IPS DF 6.9 (cell line): ENCODE measurements around the gene CTNNA2.
A peak's percentile ranks its signal among the peaks of the same experiment; 100 is the strongest.

ENCODE experiments used
- DNase-seq: peaks from one replicate; pipeline ENCODE4 v3.0.0-alpha.2; 2013; ENCODE audit warnings: low read depth, low spot score
- H3K27ac ChIP-seq: one replicate; pipeline ENCODE4 v1.5.1; 2013; ENCODE audit warnings: low read length, control low read depth
- H3K27me3 ChIP-seq: 2 replicates; pipeline ENCODE4 v1.6.1; 2013; ENCODE audit warnings: mild to moderate bottlenecking, low read length; ENCODE audit not compliant: control insufficient read depth, insufficient read depth
- H3K36me3 ChIP-seq: 2 replicates; pipeline ENCODE4 v1.6.1; 2013; ENCODE audit warnings: low read length; ENCODE audit not compliant: control insufficient read depth, insufficient read depth
- H3K4me1 ChIP-seq: 2 replicates; pipeline ENCODE4 v1.6.1; 2013; ENCODE audit warnings: low read length; ENCODE audit not compliant: control insufficient read depth, insufficient read depth
- H3K4me3 ChIP-seq: 2 replicates; pipeline ENCODE4 v1.5.1; 2013; ENCODE audit warnings: mild to moderate bottlenecking, low read length
- H3K9me3 ChIP-seq: 2 replicates; pipeline ENCODE4 v1.6.1; 2013; ENCODE audit warnings: low read length, inconsistent platforms; ENCODE audit not compliant: control insufficient read depth, insufficient read depth
- WGBS: extraction: QIAGEN DNeasy Blood & Tissue Kit; methylation state at CpG from one replicate; pipeline ENCODE4 v1.1.7; 2013; ENCODE audit warnings: mixed read lengths, missing lambda C conversion rate; ENCODE audit not compliant: insufficient read length, insufficient coverage; 5-methylcytosine and 5-hydroxymethylcytosine counted together

CTNNA2 gene

GRCh38 chr2:79512442-79513401 is at the start of gene CTNNA2:
CTNNA2 (plus strand) TSS chr2:79513051.
- peaks cover 1% of the 10 kb centered on the region; the same call in 1 of the 2 replicates for H3K27me3 ChIP-seq
- DNase-seq = peak; percentile 68
- H3K27ac ChIP-seq = no peak within 1 kb of the TSS
- H3K36me3 ChIP-seq = no peaks in the 10 kb centered on the region
- peak within 1 kb of the TSS; percentile 89; the same call in 1 of the 2 replicates for H3K4me3 ChIP-seq
- no peaks in the 10 kb centered on the region for H3K9me3 ChIP-seq
- H3K4me1 ChIP-seq = peaks cover 1% of the 10 kb centered on the region; the same call in 1 of the 2 replicates
- 100% methylated on average over 1 of the region's 87 CpGs for WGBS

- Histone ChIP-seq H3K36me3 (no peaks in the 10 kb centered on the region), H3K27ac (no peak overlapping the region), H3K4me1 (no peaks in the 10 kb centered on the region), H3K4me3 (no peak overlapping the region), H3K27me3 (no peaks in the 10 kb centered on the region), H3K9me3 (no peaks in the 10 kb centered on the region)
- WGBS = no CpG with 5 or more reads among the region's 3 CpGs
- DNase-seq = no peak
Measured at GRCh38 chr2:79487399-79487798, 25.5 kb upstream of the CTNNA2 start.

- H3K9me3 ChIP-seq = no peaks in the 10 kb centered on the region
- no peak overlapping the region for H3K4me3 ChIP-seq
- peaks cover 1% of the 10 kb centered on the region; the same call in 1 of the 2 replicates for H3K27me3 ChIP-seq
- H3K4me1 ChIP-seq = peaks cover 1% of the 10 kb centered on the region; the same call in 1 of the 2 replicates
- no CpG with 5 or more reads among the region's 16 CpGs for WGBS
- H3K36me3 ChIP-seq = no peaks in the 10 kb centered on the region
- DNase-seq = peak; percentile 81
- no peak overlapping the region for H3K27ac ChIP-seq
Measured at GRCh38 chr2:79511320-79511951, 1.4 kb upstream of the CTNNA2 start.

- Histone ChIP-seq H3K9me3 (no peaks in the 10 kb centered on the region), H3K4me3 (peak overlapping the region; percentile 89; the same call in 1 of the 2 replicates), H3K27me3 (peaks cover 1% of the 10 kb centered on the region; the same call in 1 of the 2 replicates), H3K36me3 (no peaks in the 10 kb centered on the region), H3K4me1 (peaks cover 1% of the 10 kb centered on the region; the same call in 1 of the 2 replicates), H3K27ac (no peak overlapping the region)
- WGBS = no CpG with 5 or more reads among the region's 4 CpGs
- DNase-seq = no peak
Measured at GRCh38 chr2:79513711-79514110, 860 bp downstream of the CTNNA2 start.

- no peak overlapping the region for H3K4me3 ChIP-seq
- peaks cover 1% of the 10 kb centered on the region; the same call in 1 of the 2 replicates for H3K4me1 ChIP-seq
- H3K27ac ChIP-seq = no peak overlapping the region
- WGBS = no CpG with 5 or more reads among the region's 3 CpGs
- no peak for DNase-seq
- H3K9me3 ChIP-seq = no peaks in the 10 kb centered on the region
- no peaks in the 10 kb centered on the region for H3K36me3 ChIP-seq
- no peaks in the 10 kb centered on the region for H3K27me3 ChIP-seq
Measured at GRCh38 chr2:79529636-79530035, 16.8 kb downstream of the CTNNA2 start.

- Histone ChIP-seq H3K27ac (no peak overlapping the region), H3K9me3 (no peaks in the 10 kb centered on the region), H3K36me3 (no peaks in the 10 kb centered on the region), H3K27me3 (no peaks in the 10 kb centered on the region), H3K4me1 (peaks cover 1% of the 10 kb centered on the region; the same call in 1 of the 2 replicates), H3K4me3 (no peak overlapping the region)
- no CpG with 5 or more reads among the region's 1 CpG for WGBS
- no peak for DNase-seq
Measured at GRCh38 chr2:79530443-79530842, 17.6 kb downstream of the CTNNA2 start.

GRCh38 chr2:79547568-79547967 is 34.7 kb downstream of the CTNNA2 start:
- H3K27me3 ChIP-seq = no peaks in the 10 kb centered on the region; the same call in 1 of the 2 replicates
- H3K9me3 ChIP-seq = peaks cover 6% of the 10 kb centered on the region
- DNase-seq = no peak
- H3K4me1 ChIP-seq = no peaks in the 10 kb centered on the region
- H3K4me3 ChIP-seq = no peak overlapping the region
- no CpG with 5 or more reads among the region's 2 CpGs for WGBS
- H3K27ac ChIP-seq = no peak overlapping the region
- no peaks in the 10 kb centered on the region for H3K36me3 ChIP-seq

GRCh38 chr2:79552653-79553052 is 39.8 kb downstream of the CTNNA2 start:
- no peak overlapping the region for H3K4me3 ChIP-seq
- H3K27ac ChIP-seq = no peak overlapping the region
- no peaks in the 10 kb centered on the region for H3K4me1 ChIP-seq
- WGBS = no CpG with 5 or more reads among the region's 1 CpG
- peaks cover 7% of the 10 kb centered on the region for H3K9me3 ChIP-seq
- H3K36me3 ChIP-seq = no peaks in the 10 kb centered on the region
- H3K27me3 ChIP-seq = no peaks in the 10 kb centered on the region; the same call in 1 of the 2 replicates
- DNase-seq = no peak

GRCh38 chr2:79554899-79555298 is 42.0 kb downstream of the CTNNA2 start:
- Histone ChIP-seq H3K27me3 (no peaks in the 10 kb centered on the region; the same call in 1 of the 2 replicates), H3K36me3 (no peaks in the 10 kb centered on the region), H3K4me1 (no peaks in the 10 kb centered on the region), H3K4me3 (no peak overlapping the region), H3K9me3 (peaks cover 7% of the 10 kb centered on the region), H3K27ac (no peak overlapping the region)
- DNase-seq = no peak

- Histone ChIP-seq H3K36me3 (no peaks in the 10 kb centered on the region), H3K9me3 (no peaks in the 10 kb centered on the region), H3K4me1 (no peaks in the 10 kb centered on the region), H3K27me3 (no peaks in the 10 kb centered on the region), H3K27ac (no peak overlapping the region), H3K4me3 (no peak overlapping the region)
- DNase-seq = no peak
- WGBS = no CpG with 5 or more reads among the region's 6 CpGs
Measured at GRCh38 chr2:79564065-79564464, 51.2 kb downstream of the CTNNA2 start.
